ENCODE data around the gene ABCA3. TPM values are rescaled to one million over a fixed set of nuclear protein-coding genes. Genes with fewer than 3 reads are reported as not detected.

The ABCA3 gene
- total and polyA plus RNA-seq, 2 donors (not counting 1 experiment from before 2014, with no cell fraction given): 1.7 to 6.1 TPM

DNA sequence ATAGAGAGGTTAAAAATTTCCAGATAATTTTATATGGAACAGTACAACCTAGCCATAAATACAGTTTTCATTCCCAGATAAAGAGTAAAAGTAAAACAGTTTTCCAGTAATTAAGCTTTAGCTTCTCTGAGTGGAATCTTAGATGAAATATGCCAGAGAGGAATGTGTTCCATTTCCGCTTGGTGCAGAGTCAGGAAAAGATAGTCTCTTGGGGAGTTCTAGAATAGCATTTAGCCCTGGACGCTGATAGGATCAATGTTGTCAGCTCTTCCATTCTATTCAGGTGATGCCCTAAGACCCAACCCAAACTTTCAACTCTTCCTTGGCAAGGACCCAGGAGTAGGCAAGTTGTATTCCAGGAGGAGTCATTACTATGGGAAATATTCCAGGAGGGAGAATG, 30.9 kb upstream of the ABCA3 start:
- no peaks in the 10 kb centered on the region for H3K36me3 ChIP-seq (ENCODE audit: control insufficient read depth, insufficient read depth, low read length)
- no peak overlapping the region for H3K9ac ChIP-seq (ENCODE audit: insufficient read depth, low read length)
- no peak overlapping the region for H2AFZ ChIP-seq (ENCODE audit: low read length)
- no peak overlapping the region for H3K4me3 ChIP-seq (replicated peaks in 1 of 4; ENCODE audit: control extremely low read depth in 1 of 4, insufficient read depth in 1 of 4, low read depth in 3 of 4, low read length in 4 of 4)
- no peaks in the 10 kb centered on the region for H3K4me1 ChIP-seq (ENCODE audit: control insufficient read depth, extremely low read depth, insufficient read depth, low read length)
- no peaks in the 10 kb centered on the region for H3K9me3 ChIP-seq (ENCODE audit: control insufficient read depth, insufficient read depth, low read depth, low read length)
- H3K4me2 ChIP-seq (ENCODE audit: extremely low read depth, insufficient read depth, low read length): no peak overlapping the region
- DNase-seq (ENCODE audit: low read depth in 2 of 2): no peak
- no peak overlapping the region for H3K27ac ChIP-seq (ENCODE audit: insufficient read depth, low read length)
- peaks cover 12% of the 10 kb centered on the region for H3K27me3 ChIP-seq (ENCODE audit: control insufficient read depth, insufficient read depth, low read length)
- no peaks in the 10 kb centered on the region for H3K79me2 ChIP-seq (ENCODE audit: control insufficient read depth, insufficient read depth, low read length)
- H4K20me1 ChIP-seq (ENCODE audit: control insufficient read depth, extremely low read depth, insufficient read depth, low read length): no peaks in the 10 kb centered on the region
- TF ChIP-seq EZH2 (IDR thresholded peaks at IDR 0.05; ENCODE audit: low read length, missing control alignments): no peak
- TF ChIP-seq, protein P1, sequence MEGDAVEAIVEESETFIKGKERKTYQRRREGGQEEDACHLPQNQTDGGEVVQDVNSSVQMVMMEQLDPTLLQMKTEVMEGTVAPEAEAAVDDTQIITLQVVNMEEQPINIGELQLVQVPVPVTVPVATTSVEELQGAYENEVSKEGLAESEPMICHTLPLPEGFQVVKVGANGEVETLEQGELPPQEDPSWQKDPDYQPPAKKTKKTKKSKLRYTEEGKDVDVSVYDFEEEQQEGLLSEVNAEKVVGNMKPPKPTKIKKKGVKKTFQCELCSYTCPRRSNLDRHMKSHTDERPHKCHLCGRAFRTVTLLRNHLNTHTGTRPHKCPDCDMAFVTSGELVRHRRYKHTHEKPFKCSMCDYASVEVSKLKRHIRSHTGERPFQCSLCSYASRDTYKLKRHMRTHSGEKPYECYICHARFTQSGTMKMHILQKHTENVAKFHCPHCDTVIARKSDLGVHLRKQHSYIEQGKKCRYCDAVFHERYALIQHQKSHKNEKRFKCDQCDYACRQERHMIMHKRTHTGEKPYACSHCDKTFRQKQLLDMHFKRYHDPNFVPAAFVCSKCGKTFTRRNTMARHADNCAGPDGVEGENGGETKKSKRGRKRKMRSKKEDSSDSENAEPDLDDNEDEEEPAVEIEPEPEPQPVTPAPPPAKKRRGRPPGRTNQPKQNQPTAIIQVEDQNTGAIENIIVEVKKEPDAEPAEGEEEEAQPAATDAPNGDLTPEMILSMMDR (conservative IDR thresholded peaks at IDR 0.05 in 1 of 2, IDR thresholded peaks at IDR 0.05 in 1 of 2; ENCODE audit: low read depth in 1 of 2, low read length in 2 of 2): no peak

DNA sequence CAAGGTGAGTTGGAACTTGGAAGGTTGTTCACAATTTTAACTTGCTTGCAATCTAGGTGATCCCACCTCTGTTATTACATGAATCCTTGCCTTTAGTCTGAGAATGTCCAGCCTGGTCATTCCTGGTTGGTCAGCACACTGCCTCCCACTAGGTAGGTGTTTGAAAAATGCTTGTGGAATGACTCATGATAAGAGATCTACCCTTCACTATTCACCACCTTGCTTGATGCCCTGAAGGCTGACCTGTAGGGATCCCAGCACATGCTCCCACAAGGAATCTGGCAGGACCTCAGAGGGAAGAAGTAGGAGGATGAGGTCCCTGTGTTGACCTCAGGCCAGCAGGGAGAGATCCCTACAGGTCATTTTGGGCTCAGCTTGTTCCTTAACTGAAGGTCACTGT, 30.2 kb upstream of the ABCA3 start:
- Histone ChIP-seq H3K4me1 (ENCODE audit: control insufficient read depth, extremely low read depth, insufficient read depth, low read length) (no peaks in the 10 kb centered on the region), H2AFZ (ENCODE audit: low read length) (no peak overlapping the region), H3K36me3 (ENCODE audit: control insufficient read depth, insufficient read depth, low read length) (no peaks in the 10 kb centered on the region), H3K4me3 (replicated peaks in 1 of 4; ENCODE audit: control extremely low read depth in 1 of 4, insufficient read depth in 1 of 4, low read depth in 3 of 4, low read length in 4 of 4) (no peak overlapping the region), H3K27ac (ENCODE audit: insufficient read depth, low read length) (no peak overlapping the region), H3K79me2 (ENCODE audit: control insufficient read depth, insufficient read depth, low read length) (no peaks in the 10 kb centered on the region), H3K9ac (ENCODE audit: insufficient read depth, low read length) (no peak overlapping the region), H3K9me3 (ENCODE audit: control insufficient read depth, insufficient read depth, low read depth, low read length) (no peaks in the 10 kb centered on the region), H3K27me3 (ENCODE audit: control insufficient read depth, insufficient read depth, low read length) (peaks cover 12% of the 10 kb centered on the region), H3K4me2 (ENCODE audit: extremely low read depth, insufficient read depth, low read length) (no peak overlapping the region), H4K20me1 (ENCODE audit: control insufficient read depth, extremely low read depth, insufficient read depth, low read length) (no peaks in the 10 kb centered on the region)
- no peak for DNase-seq (ENCODE audit: low read depth in 2 of 2)
- TF ChIP-seq, protein P1 (conservative IDR thresholded peaks at IDR 0.05 in 1 of 2, IDR thresholded peaks at IDR 0.05 in 1 of 2; ENCODE audit: low read depth in 1 of 2, low read length in 2 of 2): no peak
- TF ChIP-seq EZH2 (IDR thresholded peaks at IDR 0.05; ENCODE audit: low read length, missing control alignments): no peak

DNA sequence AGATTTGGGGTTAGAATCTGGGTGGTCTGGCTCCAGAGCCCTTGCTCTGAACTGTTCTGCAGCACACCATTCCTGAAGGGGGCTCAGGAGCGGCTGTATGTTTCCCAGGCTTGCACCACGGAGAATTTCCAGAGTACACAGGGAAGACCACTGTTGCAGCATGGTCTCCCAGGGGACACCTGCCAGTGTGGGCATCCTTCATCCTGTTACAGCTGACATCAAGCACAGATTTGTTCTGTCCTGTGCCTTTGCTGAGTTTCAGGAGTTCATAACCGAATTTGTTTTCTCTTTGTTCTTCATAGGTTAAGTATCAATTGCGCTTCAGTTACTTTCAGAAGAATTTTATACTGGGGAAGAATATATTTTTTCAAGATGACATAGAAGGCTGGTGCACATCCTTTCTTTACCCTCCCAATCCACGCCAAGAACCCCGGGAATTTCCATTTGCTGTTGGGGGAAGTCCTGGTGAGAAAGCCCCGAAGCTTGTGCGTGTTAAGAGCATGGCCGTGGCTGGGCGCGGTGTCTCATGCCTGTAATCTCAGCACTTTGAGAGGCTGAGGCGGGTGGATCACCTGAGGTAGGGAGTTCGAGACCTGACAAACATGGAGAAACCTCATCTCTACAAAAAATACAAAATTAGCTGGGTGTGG, 26.3 kb upstream of the ABCA3 start:
- Histone ChIP-seq H3K9me3 (ENCODE audit: control insufficient read depth, insufficient read depth, low read depth, low read length) (no peaks in the 10 kb centered on the region), H3K4me1 (ENCODE audit: control insufficient read depth, extremely low read depth, insufficient read depth, low read length) (no peaks in the 10 kb centered on the region), H3K79me2 (ENCODE audit: control insufficient read depth, insufficient read depth, low read length) (no peaks in the 10 kb centered on the region), H3K9ac (ENCODE audit: insufficient read depth, low read length) (no peak overlapping the region), H3K4me2 (ENCODE audit: extremely low read depth, insufficient read depth, low read length) (no peak overlapping the region), H3K36me3 (ENCODE audit: control insufficient read depth, insufficient read depth, low read length) (no peaks in the 10 kb centered on the region), H3K27ac (ENCODE audit: insufficient read depth, low read length) (no peak overlapping the region), H3K4me3 (replicated peaks in 1 of 4; ENCODE audit: control extremely low read depth in 1 of 4, insufficient read depth in 1 of 4, low read depth in 3 of 4, low read length in 4 of 4) (no peak overlapping the region), H3K27me3 (ENCODE audit: control insufficient read depth, insufficient read depth, low read length) (peaks cover 16% of the 10 kb centered on the region), H2AFZ (ENCODE audit: low read length) (no peak overlapping the region), H4K20me1 (ENCODE audit: control insufficient read depth, extremely low read depth, insufficient read depth, low read length) (no peaks in the 10 kb centered on the region)
- DNase-seq (ENCODE audit: low read depth in 2 of 2): no peak
- TF ChIP-seq, protein P1 (conservative IDR thresholded peaks at IDR 0.05 in 1 of 2, IDR thresholded peaks at IDR 0.05 in 1 of 2; ENCODE audit: low read depth in 1 of 2, low read length in 2 of 2): no peak
- TF ChIP-seq EZH2 (IDR thresholded peaks at IDR 0.05; ENCODE audit: low read length, missing control alignments): no peak

Data from fibroblast of lung (primary cell).